Neural progenitor cell (in vitro differentiated cells): ENCODE results near the gene DRD2. TPM values are rescaled to one million over a fixed set of nuclear protein-coding genes. Genes with fewer than 3 reads are reported as not detected.

Source experiments
- DNase-seq: peaks from one replicate; pipeline ENCODE4 v3.0.0-alpha.2; 2016; ENCODE audit warnings: low spot score
- H2AFZ ChIP-seq: fragments of 200-600 bp; sonication (generic); replicated peaks from 2 replicates; pipeline ENCODE4 v1.6.1; 2016; ENCODE audit warnings: antibody characterized with exemption
- H3F3A ChIP-seq: fragments of 200-600 bp; sonication (generic); 2 replicates; pipeline ENCODE4 v1.6.1; 2016; ENCODE audit warnings: antibody characterized with exemption, low read depth
- H3K27ac ChIP-seq: fragments of 200-600 bp; sonication (generic); 2 replicates; pipeline ENCODE4 v1.5.1; 2016; ENCODE audit warnings: mild to moderate bottlenecking
- H3K27me3 ChIP-seq: fragments of 200-600 bp; sonication (generic); 2 replicates; pipeline ENCODE4 v1.6.1; 2016; ENCODE audit warnings: mild to moderate bottlenecking, moderate library complexity
- H3K36me3 ChIP-seq: fragments of 200-600 bp; sonication (generic); 2 replicates; pipeline ENCODE4 v1.5.1; 2016
- H3K4me1 ChIP-seq: fragments of 200-600 bp; sonication (generic); 2 replicates; pipeline ENCODE4 v1.6.1; 2016; ENCODE audit warnings: mixed run types
- H3K4me2 ChIP-seq: fragments of 200-600 bp; sonication (generic); 2 replicates; pipeline ENCODE4 v1.6.1; 2016
- H3K4me3 ChIP-seq: fragments of 200-600 bp; sonication (generic); 2 replicates; pipeline ENCODE4 v1.5.1; 2016
- H3K79me2 ChIP-seq: fragments of 200-600 bp; sonication (generic); 2 replicates; pipeline ENCODE4 v1.6.1; 2016; ENCODE audit warnings: low read depth
- H3K9ac ChIP-seq: fragments of 200-600 bp; sonication (generic); 2 replicates; pipeline ENCODE4 v1.6.1; 2016
- H3K9me3 ChIP-seq: fragments of 200-600 bp; sonication (generic); 2 replicates; pipeline ENCODE4 v1.5.1; 2016; ENCODE audit warnings: low read depth
- H4K20me1 ChIP-seq: fragments of 200-600 bp; sonication (generic); 2 replicates; pipeline ENCODE4 v1.6.1; 2016; ENCODE audit warnings: low read depth
- H3K27ac Mint-ChIP-seq: 3 replicates; pipeline ENCODE4 v1.8.0; 2021; ENCODE audit warnings: mixed read lengths
- H3K27me3 Mint-ChIP-seq: 2 replicates; pipeline ENCODE4 v1.8.0; 2022; ENCODE audit warnings: low read depth, mild to moderate bottlenecking, inconsistent platforms, moderate library complexity, mixed read lengths; ENCODE audit not compliant: insufficient read depth
- H3K36me3 Mint-ChIP-seq: 3 replicates; pipeline ENCODE4 v1.8.0; 2021; ENCODE audit warnings: mixed read lengths
- H3K4me1 Mint-ChIP-seq: 3 replicates; pipeline ENCODE4 v1.8.0; 2021; ENCODE audit warnings: mixed read lengths
- H3K4me3 Mint-ChIP-seq: 3 replicates; pipeline ENCODE4 v1.8.0; 2021; ENCODE audit warnings: mild to moderate bottlenecking, moderate library complexity, mixed read lengths
- H3K9me3 Mint-ChIP-seq: 3 replicates; pipeline ENCODE4 v1.8.0; 2020; ENCODE audit warnings: mixed read lengths
- EZH2 ChIP-seq: fragments of 200-600 bp; sonication (generic); IDR thresholded peaks from 2 replicates; pipeline ENCODE4 v1.6.1; 2017; ENCODE audit warnings: antibody characterized with exemption, mild to moderate bottlenecking, moderate library complexity
- EZH2phosphoT487 ChIP-seq: fragments of 200-600 bp; sonication (generic); IDR thresholded peaks from 2 replicates; pipeline ENCODE4 v1.6.1; 2017; ENCODE audit warnings: antibody characterized with exemption
- total RNA-seq: library from RNA; depleted of rRNA; stranded (reverse); fragments of >200 nt; gene quantifications from 2 replicates; pipeline ENCODE4 v1.2.3, GENCODE V29; 2015; ENCODE audit warnings: low replicate concordance
- TF ChIP-seq, protein P1 (sequence below): fragments of 200-600 bp; sonication (generic); IDR thresholded peaks from 2 replicates; pipeline ENCODE4 v1.5.1; 2017; ENCODE audit warnings: antibody characterized with exemption, mild to moderate bottlenecking

The DRD2 gene
- total RNA-seq, 1 donor from 2014 or later = 0.21 TPM

DNA sequence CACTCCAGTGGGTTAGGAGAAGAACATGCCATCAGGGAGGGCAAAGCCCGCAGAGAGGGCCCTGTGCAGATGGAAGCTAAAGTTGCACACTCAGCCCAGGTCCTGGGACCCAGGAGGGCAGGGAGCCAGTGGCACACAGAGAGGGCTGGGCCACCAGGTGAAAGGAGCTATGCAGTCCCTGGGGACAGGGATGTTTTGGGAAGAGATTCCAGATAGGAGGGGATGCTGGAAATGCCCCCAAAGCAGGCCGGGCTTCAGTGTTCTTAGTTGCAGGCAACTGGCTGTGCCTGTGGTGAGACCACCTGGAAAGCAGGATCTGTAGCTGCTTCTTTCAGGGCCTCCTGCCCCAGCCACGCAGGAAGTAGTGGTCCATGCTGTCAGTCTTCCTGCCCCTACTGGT is 68.0 kb downstream of the DRD2 start:
- no peak overlapping the region for H3K4me3 ChIP-seq
- Mint-ChIP-seq H3K4me3 (no peak overlapping the region), H3K4me1 (no peaks in the 10 kb centered on the region), H3K27me3 (peaks cover 16% of the 10 kb centered on the region), H3K27ac (no peak overlapping the region), H3K36me3 (no peaks in the 10 kb centered on the region), H3K9me3 (no peaks in the 10 kb centered on the region)
- no peak overlapping the region for H3K9ac ChIP-seq
- no peaks in the 10 kb centered on the region for H3K4me1 ChIP-seq
- H3K79me2 ChIP-seq = no peaks in the 10 kb centered on the region
- no peaks in the 10 kb centered on the region for H3F3A ChIP-seq
- H3K27me3 ChIP-seq = no peaks in the 10 kb centered on the region
- TF ChIP-seq, protein P1, sequence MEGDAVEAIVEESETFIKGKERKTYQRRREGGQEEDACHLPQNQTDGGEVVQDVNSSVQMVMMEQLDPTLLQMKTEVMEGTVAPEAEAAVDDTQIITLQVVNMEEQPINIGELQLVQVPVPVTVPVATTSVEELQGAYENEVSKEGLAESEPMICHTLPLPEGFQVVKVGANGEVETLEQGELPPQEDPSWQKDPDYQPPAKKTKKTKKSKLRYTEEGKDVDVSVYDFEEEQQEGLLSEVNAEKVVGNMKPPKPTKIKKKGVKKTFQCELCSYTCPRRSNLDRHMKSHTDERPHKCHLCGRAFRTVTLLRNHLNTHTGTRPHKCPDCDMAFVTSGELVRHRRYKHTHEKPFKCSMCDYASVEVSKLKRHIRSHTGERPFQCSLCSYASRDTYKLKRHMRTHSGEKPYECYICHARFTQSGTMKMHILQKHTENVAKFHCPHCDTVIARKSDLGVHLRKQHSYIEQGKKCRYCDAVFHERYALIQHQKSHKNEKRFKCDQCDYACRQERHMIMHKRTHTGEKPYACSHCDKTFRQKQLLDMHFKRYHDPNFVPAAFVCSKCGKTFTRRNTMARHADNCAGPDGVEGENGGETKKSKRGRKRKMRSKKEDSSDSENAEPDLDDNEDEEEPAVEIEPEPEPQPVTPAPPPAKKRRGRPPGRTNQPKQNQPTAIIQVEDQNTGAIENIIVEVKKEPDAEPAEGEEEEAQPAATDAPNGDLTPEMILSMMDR = no peak
- TF ChIP-seq EZH2 (no peak), EZH2phosphoT487 (no peak)
- no peak for DNase-seq
- H2AFZ ChIP-seq = no peak overlapping the region
- H4K20me1 ChIP-seq = no peaks in the 10 kb centered on the region
- H3K9me3 ChIP-seq = no peaks in the 10 kb centered on the region
- H3K4me2 ChIP-seq = no peak overlapping the region
- no peak overlapping the region for H3K27ac ChIP-seq
- no peaks in the 10 kb centered on the region for H3K36me3 ChIP-seq

DNA sequence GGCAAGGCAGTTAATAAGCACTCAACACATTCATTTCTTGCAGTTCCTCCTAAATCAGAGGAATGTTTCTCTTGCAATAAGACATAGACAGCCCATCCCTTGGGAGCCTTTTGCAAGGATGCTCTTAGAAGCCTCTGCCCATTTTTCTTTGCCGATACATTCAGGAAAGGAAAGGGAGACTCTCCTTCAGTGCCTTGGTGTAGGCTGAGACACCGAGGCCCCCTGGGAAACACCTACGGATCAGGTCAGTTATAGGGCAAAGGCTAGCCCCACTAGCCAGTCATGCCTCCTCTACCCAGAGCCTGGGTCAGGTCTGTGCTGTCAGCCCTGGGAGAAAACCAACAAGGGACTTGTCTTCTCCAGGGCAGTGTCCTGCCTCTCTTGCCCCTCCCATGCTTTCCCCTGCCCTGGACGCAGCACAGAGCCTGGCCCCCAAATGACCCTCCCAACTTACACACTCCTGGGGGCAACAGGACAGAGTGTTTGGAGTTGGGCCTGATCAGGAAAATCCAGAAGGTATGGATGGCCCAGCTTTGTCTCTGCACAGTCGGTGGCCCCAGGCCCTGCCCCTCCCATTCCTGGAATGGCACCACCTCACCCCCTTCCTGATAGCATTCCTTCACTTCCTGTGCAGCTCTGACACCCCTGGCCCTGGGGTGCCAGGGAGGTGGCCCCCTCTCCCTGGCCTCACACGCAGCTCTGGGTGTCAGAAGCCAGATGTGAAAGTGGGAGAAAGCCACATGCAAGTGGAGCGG is 69.3 kb downstream of the DRD2 start:
- H3K27ac Mint-ChIP-seq = no peak overlapping the region
- H3K27me3 ChIP-seq = no peaks in the 10 kb centered on the region
- H3K79me2 ChIP-seq = no peaks in the 10 kb centered on the region
- H2AFZ ChIP-seq = no peak overlapping the region
- H3K4me2 ChIP-seq = no peak overlapping the region
- H3K9me3 ChIP-seq = no peaks in the 10 kb centered on the region
- H3K4me3 Mint-ChIP-seq = no peak overlapping the region
- no peak overlapping the region for H3K9ac ChIP-seq
- no peaks in the 10 kb centered on the region for H3K36me3 Mint-ChIP-seq
- no peak for DNase-seq
- TF ChIP-seq EZH2phosphoT487 (no peak), EZH2 (no peak)
- TF ChIP-seq, protein P1 = no peak
- no peaks in the 10 kb centered on the region for H3K4me1 ChIP-seq
- no peaks in the 10 kb centered on the region for H3K9me3 Mint-ChIP-seq
- no peaks in the 10 kb centered on the region for H3K36me3 ChIP-seq
- H3F3A ChIP-seq = no peaks in the 10 kb centered on the region
- H4K20me1 ChIP-seq = no peaks in the 10 kb centered on the region
- H3K27me3 Mint-ChIP-seq = peaks cover 16% of the 10 kb centered on the region
- no peak overlapping the region for H3K4me3 ChIP-seq
- H3K4me1 Mint-ChIP-seq = no peaks in the 10 kb centered on the region
- H3K27ac ChIP-seq = no peak overlapping the region

DNA sequence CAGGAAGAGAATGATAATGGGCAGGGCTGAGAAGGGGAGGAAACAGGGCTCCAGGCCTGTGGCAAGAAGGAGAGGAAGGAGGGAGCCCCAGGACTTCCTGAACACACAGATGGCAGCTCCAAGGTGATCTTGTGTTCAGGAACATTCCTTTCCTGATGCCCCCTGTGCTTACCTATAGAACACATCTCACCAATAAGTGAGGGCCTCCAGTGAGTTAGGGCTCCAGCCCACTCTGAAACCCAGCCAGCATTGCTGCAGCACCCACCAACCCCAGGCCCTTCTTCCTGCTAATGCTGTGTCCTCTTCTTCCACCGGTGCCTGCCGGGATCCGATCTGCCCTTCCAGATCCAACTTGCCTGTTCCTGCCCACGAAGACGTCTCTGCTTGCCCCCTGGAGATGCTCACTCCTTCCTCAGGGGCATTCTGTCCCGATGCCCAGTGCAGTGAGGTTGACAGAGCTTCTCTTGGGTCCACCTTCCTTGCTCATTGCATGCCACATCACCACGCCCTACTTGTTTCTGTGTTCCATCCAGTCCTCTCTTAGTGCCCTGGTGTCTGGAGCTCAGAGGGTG is 70.3 kb downstream of the DRD2 start:
- no peaks in the 10 kb centered on the region for H3K27me3 ChIP-seq
- H3K27ac ChIP-seq = no peak overlapping the region
- no peaks in the 10 kb centered on the region for H3K79me2 ChIP-seq
- no peaks in the 10 kb centered on the region for H3K36me3 Mint-ChIP-seq
- no peaks in the 10 kb centered on the region for H3K4me1 ChIP-seq
- no peak for DNase-seq
- H3K9me3 ChIP-seq = no peaks in the 10 kb centered on the region
- no peak overlapping the region for H3K9ac ChIP-seq
- no peaks in the 10 kb centered on the region for H3K9me3 Mint-ChIP-seq
- H3K4me2 ChIP-seq = no peak overlapping the region
- peaks cover 18% of the 10 kb centered on the region for H3K27me3 Mint-ChIP-seq
- H4K20me1 ChIP-seq = no peaks in the 10 kb centered on the region
- no peaks in the 10 kb centered on the region for H3K4me1 Mint-ChIP-seq
- H3K27ac Mint-ChIP-seq = peak overlapping the region; percentile 68
- TF ChIP-seq EZH2 (no peak), EZH2phosphoT487 (no peak)
- TF ChIP-seq, protein P1 = no peak
- no peak overlapping the region for H3K4me3 ChIP-seq
- H3K4me3 Mint-ChIP-seq = no peak overlapping the region
- H2AFZ ChIP-seq = no peak overlapping the region
- no peaks in the 10 kb centered on the region for H3K36me3 ChIP-seq
- H3F3A ChIP-seq = no peaks in the 10 kb centered on the region
